ENCODE results near the gene SYPL2.

DNA sequence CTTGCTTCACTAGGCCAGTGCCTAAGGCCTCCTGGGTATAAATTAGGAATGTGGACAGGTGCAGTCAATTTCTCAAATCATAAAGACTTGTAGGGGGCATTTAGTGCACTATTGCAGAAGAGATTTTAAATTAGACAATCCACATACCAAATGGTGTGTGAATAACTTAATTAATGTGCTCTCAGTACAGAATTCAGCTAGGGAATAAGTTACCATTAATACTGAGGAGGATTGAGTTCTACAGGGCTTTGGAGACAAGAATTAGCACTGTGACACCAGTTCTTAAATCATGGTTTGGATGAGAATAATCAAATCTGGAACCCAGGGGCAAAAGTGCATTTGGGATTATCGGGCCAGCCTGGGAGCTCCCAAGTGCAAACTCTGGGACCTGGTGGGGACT is 1.7 kb downstream of the SYPL2 start:
- TF ChIP-seq TCF12 (IDR thresholded peaks at IDR 0.05; ENCODE audit: low read depth) (no peak), TAF1 (IDR thresholded peaks at IDR 0.05; ENCODE audit: low read depth) (no peak), YY1 (IDR thresholded peaks at IDR 0.05; ENCODE audit: low read depth) (no peak), EP300 (IDR thresholded peaks at IDR 0.05; ENCODE audit: borderline replicate concordance) (no peak)
- TF ChIP-seq, protein P1, sequence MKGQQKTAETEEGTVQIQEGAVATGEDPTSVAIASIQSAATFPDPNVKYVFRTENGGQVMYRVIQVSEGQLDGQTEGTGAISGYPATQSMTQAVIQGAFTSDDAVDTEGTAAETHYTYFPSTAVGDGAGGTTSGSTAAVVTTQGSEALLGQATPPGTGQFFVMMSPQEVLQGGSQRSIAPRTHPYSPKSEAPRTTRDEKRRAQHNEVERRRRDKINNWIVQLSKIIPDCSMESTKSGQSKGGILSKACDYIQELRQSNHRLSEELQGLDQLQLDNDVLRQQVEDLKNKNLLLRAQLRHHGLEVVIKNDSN (IDR thresholded peaks at IDR 0.05), result no peak
- TF ChIP-seq, protein P2, sequence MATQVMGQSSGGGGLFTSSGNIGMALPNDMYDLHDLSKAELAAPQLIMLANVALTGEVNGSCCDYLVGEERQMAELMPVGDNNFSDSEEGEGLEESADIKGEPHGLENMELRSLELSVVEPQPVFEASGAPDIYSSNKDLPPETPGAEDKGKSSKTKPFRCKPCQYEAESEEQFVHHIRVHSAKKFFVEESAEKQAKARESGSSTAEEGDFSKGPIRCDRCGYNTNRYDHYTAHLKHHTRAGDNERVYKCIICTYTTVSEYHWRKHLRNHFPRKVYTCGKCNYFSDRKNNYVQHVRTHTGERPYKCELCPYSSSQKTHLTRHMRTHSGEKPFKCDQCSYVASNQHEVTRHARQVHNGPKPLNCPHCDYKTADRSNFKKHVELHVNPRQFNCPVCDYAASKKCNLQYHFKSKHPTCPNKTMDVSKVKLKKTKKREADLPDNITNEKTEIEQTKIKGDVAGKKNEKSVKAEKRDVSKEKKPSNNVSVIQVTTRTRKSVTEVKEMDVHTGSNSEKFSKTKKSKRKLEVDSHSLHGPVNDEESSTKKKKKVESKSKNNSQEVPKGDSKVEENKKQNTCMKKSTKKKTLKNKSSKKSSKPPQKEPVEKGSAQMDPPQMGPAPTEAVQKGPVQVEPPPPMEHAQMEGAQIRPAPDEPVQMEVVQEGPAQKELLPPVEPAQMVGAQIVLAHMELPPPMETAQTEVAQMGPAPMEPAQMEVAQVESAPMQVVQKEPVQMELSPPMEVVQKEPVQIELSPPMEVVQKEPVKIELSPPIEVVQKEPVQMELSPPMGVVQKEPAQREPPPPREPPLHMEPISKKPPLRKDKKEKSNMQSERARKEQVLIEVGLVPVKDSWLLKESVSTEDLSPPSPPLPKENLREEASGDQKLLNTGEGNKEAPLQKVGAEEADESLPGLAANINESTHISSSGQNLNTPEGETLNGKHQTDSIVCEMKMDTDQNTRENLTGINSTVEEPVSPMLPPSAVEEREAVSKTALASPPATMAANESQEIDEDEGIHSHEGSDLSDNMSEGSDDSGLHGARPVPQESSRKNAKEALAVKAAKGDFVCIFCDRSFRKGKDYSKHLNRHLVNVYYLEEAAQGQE (IDR thresholded peaks at IDR 0.05; ENCODE audit: low read depth), result no peak
